Natural killer cell (primary cell): Measurements from ENCODE around the gene RAPGEF2. TPM values are rescaled to one million over a fixed set of nuclear protein-coding genes. Genes with fewer than 3 reads are reported as not detected.

Experiments used
- ATAC-seq, 3 donors: fragments of 150-1000 bp in 2 of 3; fragments of 200-7000 bp in 1 of 3; cut with Tn5 transposase; 1 replicate in 1 of 3; 2 replicates in 2 of 3; pipeline ENCODE4 v1.10.0; 2021; ENCODE audit warnings: mild to moderate bottlenecking in 2 of 3, moderate library complexity in 2 of 3
- DNase-seq, 2 donors: peaks; one replicate each; pipeline versions ENCODE4 v3.0.0 to v3.0.0-alpha.2; 2013 to 2021; ENCODE audit warnings: mixed read lengths in 1 of 2
- H3K27ac ChIP-seq: one replicate; pipeline ENCODE4 v1.5.1; 2013; ENCODE audit warnings: mild to moderate bottlenecking, low read length
- H3K27me3 ChIP-seq: one replicate; pipeline ENCODE4 v1.6.1; 2013; ENCODE audit warnings: low read length; ENCODE audit not compliant: control insufficient read depth, insufficient read depth
- H3K36me3 ChIP-seq: one replicate; pipeline ENCODE4 v1.6.1; 2013; ENCODE audit warnings: low read length; ENCODE audit not compliant: control insufficient read depth, insufficient read depth
- H3K4me1 ChIP-seq: one replicate; pipeline ENCODE4 v1.6.1; 2013; ENCODE audit warnings: low read length; ENCODE audit not compliant: control insufficient read depth, insufficient read depth
- H3K4me3 ChIP-seq: one replicate; pipeline ENCODE4 v1.5.1; 2013; ENCODE audit warnings: low read length
- H3K9me3 ChIP-seq: one replicate; pipeline ENCODE4 v1.6.1; 2013; ENCODE audit warnings: low read length; ENCODE audit not compliant: control insufficient read depth, insufficient read depth
- H3K27ac Mint-ChIP-seq, 2 donors: one replicate each; pipeline ENCODE4 v1.8.0; 2022; ENCODE audit warnings: mild to moderate bottlenecking in 2 of 2, mixed read lengths in 2 of 2, moderate library complexity in 1 of 2
- H3K27me3 Mint-ChIP-seq, 2 donors: one replicate each; pipeline ENCODE4 v1.8.0; 2022; ENCODE audit warnings: low read depth in 2 of 2, mixed read lengths in 2 of 2
- H3K36me3 Mint-ChIP-seq: one replicate; pipeline ENCODE4 v1.8.0; 2022; ENCODE audit warnings: mixed read lengths
- H3K4me1 Mint-ChIP-seq, 2 donors: one replicate each; pipeline ENCODE4 v1.8.0; 2022; ENCODE audit warnings: mixed read lengths in 2 of 2
- H3K4me3 Mint-ChIP-seq: one replicate; pipeline ENCODE4 v1.8.0; 2022; ENCODE audit warnings: mild to moderate bottlenecking, moderate library complexity, mixed read lengths
- H3K9me3 Mint-ChIP-seq, 2 donors: one replicate each; pipeline ENCODE4 v1.8.0; 2022; ENCODE audit warnings: mixed read lengths in 2 of 2
- CTCF ChIP-seq: fragments of 200-600 bp; IDR thresholded peaks from one replicate; pipeline ENCODE4 v1.8.0; 2022; ENCODE audit warnings: antibody characterized with exemption
- WGBS: methylation state at CpG from one replicate; pipeline ENCODE4 v1.1.7; 2013; ENCODE audit warnings: missing lambda C conversion rate; ENCODE audit not compliant: insufficient coverage; 5-methylcytosine and 5-hydroxymethylcytosine counted together
- intact Hi-C: fragments of 100-400 bp; cut with micrococcal nuclease; formaldehyde crosslinking; loops from one replicate; pipeline ENCODE4 v1.14.2; 2022
- total RNA-seq, 4 donors: library from RNA; stranded (reverse); fragments of 120-200 nt in 1 of 4; gene quantifications; one replicate each; pipeline versions ENCODE4 v1.2.3 to v1.2.4, GENCODE V29; 2013 to 2022

The RAPGEF2 gene
- total RNA-seq, 3 donors from 2014 or later (not counting 1 experiment from before 2014, with no cell fraction given): 21.9 to 55.6 (median 27.6) TPM

DNA sequence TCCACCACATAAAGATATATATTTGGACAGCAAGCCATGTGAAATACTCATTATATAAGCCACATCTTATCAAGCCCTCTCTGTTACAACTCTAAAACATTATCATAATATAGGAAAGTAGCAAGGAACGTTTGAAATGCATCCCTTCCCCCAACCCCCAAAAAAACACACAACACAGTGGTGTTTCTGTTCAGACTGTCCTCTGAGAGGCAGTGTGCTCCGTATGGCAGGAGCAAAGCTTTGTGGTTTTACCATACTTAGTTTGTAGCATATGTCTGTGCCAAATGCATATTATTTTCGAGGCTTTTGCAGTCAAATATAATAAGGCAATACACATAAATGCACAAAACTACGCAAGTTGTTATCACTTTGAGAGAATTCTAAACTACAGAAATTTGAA is 194.2 kb downstream of the RAPGEF2 start:
- no peak overlapping the region for H3K27ac Mint-ChIP-seq
- WGBS: 20% methylated on average over 1 of the region's 4 CpGs
- no peaks in the 10 kb centered on the region for H3K9me3 Mint-ChIP-seq

GRCh38 chr4:159298502-159298901 is 195.6 kb downstream of the RAPGEF2 start:
- H3K9me3 Mint-ChIP-seq: no peaks in the 10 kb centered on the region
- intact Hi-C loops: no loop called here
- Histone ChIP-seq H3K9me3 (no peaks in the 10 kb centered on the region), H3K4me3 (no peak overlapping the region), H3K27me3 (no peaks in the 10 kb centered on the region), H3K27ac (no peak overlapping the region), H3K36me3 (no peaks in the 10 kb centered on the region), H3K4me1 (no peaks in the 10 kb centered on the region)
- no peak overlapping the region for H3K27ac Mint-ChIP-seq
- no peak overlapping the region for H3K4me3 Mint-ChIP-seq
- DNase-seq (no peak), ATAC-seq (no peak)
- no peaks in the 10 kb centered on the region for H3K27me3 Mint-ChIP-seq
- no peaks in the 10 kb centered on the region for H3K4me1 Mint-ChIP-seq
- no peak for TF ChIP-seq CTCF
- no peaks in the 10 kb centered on the region for H3K36me3 Mint-ChIP-seq
- WGBS: 63% methylated on average over 4 of the region's 4 CpGs

More for the DNA sequence above, 194.2 kb downstream of the RAPGEF2 start:
- Histone ChIP-seq H3K9me3 (no peaks in the 10 kb centered on the region), H3K27ac (no peak overlapping the region), H3K4me1 (no peaks in the 10 kb centered on the region), H3K4me3 (no peak overlapping the region), H3K36me3 (no peaks in the 10 kb centered on the region), H3K27me3 (no peaks in the 10 kb centered on the region)
- Mint-ChIP-seq H3K4me3 (no peak overlapping the region), H3K36me3 (no peaks in the 10 kb centered on the region), H3K4me1 (no peaks in the 10 kb centered on the region), H3K27me3 (no peaks in the 10 kb centered on the region)
- ATAC-seq: no peak
- intact Hi-C loops: no loop called here
- TF ChIP-seq CTCF: no peak
- DNase-seq: no peak

- peaks cover 5 to 11% of the 10 kb centered on the region in 2 donors for H3K4me1 Mint-ChIP-seq
Measured at GRCh38 chr4:159303435-159303834, 200.6 kb downstream of the RAPGEF2 start.

More at GRCh38 chr4:159303435-159303834, 200.6 kb downstream of the RAPGEF2 start:
- H3K9me3 ChIP-seq: no peaks in the 10 kb centered on the region
- Mint-ChIP-seq H3K27ac (no peak overlapping the region), H3K36me3 (no peaks in the 10 kb centered on the region), H3K9me3 (no peaks in the 10 kb centered on the region), H3K4me3 (no peak overlapping the region), H3K27me3 (no peaks in the 10 kb centered on the region)
- no peaks in the 10 kb centered on the region for H3K27me3 ChIP-seq
- ATAC-seq (no peak), DNase-seq (no peak)
- WGBS: 100% methylated on average over 4 of the region's 4 CpGs
- no peak for TF ChIP-seq CTCF
- intact Hi-C loops: no loop called here
- no peaks in the 10 kb centered on the region for H3K4me1 ChIP-seq
- H3K27ac ChIP-seq: no peak overlapping the region
- no peaks in the 10 kb centered on the region for H3K36me3 ChIP-seq
- H3K4me3 ChIP-seq: no peak overlapping the region
